ENCODE measurements around the gene CAMTA1. TPM values are rescaled to one million over a fixed set of nuclear protein-coding genes. Genes with fewer than 3 reads are reported as not detected.
A peak's percentile ranks its signal among the peaks of the same experiment; 100 is the strongest.

Gene CAMTA1
- total RNA-seq, 1 donor from 2014 or later = 99.0 TPM

DNA sequence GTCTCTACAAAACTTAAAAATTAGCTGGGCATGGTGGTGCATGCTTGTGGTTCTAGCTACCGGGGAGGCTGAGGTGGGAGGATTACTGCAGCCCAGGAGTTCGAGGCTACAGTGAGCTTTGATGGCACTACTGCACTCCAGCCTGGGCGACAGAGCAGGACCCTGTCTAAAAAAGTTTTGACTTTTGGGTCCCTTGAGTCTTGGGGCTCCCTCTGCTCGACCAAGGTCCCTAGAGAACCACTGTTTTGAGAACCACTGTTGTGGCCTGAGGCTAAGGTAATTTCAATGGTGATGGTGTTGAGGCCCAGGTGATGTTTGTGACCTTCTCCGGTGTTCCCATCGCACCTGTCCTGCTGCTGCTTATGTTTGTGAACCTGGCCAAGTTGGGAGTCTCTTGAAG lies 3.1 kb upstream of the CAMTA1 start:
- Mint-ChIP-seq H3K4me3 (ENCODE audit: low read depth) (no peak overlapping the region), H3K9me3 (ENCODE audit: low read depth) (no peaks in the 10 kb centered on the region), H3K36me3 (ENCODE audit: insufficient read depth) (no peaks in the 10 kb centered on the region), H3K27ac (no peak overlapping the region), H3K4me1 (ENCODE audit: low read depth) (peaks cover 19% of the 10 kb centered on the region), H3K27me3 (no peaks in the 10 kb centered on the region)
- TF ChIP-seq, protein P1, sequence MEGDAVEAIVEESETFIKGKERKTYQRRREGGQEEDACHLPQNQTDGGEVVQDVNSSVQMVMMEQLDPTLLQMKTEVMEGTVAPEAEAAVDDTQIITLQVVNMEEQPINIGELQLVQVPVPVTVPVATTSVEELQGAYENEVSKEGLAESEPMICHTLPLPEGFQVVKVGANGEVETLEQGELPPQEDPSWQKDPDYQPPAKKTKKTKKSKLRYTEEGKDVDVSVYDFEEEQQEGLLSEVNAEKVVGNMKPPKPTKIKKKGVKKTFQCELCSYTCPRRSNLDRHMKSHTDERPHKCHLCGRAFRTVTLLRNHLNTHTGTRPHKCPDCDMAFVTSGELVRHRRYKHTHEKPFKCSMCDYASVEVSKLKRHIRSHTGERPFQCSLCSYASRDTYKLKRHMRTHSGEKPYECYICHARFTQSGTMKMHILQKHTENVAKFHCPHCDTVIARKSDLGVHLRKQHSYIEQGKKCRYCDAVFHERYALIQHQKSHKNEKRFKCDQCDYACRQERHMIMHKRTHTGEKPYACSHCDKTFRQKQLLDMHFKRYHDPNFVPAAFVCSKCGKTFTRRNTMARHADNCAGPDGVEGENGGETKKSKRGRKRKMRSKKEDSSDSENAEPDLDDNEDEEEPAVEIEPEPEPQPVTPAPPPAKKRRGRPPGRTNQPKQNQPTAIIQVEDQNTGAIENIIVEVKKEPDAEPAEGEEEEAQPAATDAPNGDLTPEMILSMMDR (IDR thresholded peaks at IDR 0.05; ENCODE audit: unreplicated experiment) = no peak
- no peak for DNase-seq (ENCODE audit: low spot score, unreplicated experiment)

DNA sequence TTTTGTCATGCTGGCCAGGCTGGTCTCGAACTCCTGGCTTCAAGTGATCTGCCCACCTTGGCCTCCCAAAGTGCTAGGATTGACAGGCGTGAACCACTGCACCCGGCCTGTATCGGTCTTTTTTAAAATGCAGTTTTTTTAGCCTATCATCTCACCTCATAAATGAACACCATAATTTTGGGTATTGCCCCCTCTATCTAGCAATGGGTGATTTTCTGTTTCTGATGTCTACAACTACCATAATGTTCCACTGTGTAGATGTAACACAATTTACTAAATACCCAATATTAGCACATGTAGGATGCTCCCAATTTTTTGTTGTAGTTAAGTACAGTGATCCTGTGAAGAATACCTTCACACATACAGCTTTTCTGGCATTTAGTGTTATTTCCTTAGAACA lies 2.0 kb upstream of the CAMTA1 start:
- H3K27ac Mint-ChIP-seq = peak overlapping the region; percentile 98
- no peaks in the 10 kb centered on the region for H3K27me3 Mint-ChIP-seq
- H3K36me3 Mint-ChIP-seq (ENCODE audit: insufficient read depth) = no peaks in the 10 kb centered on the region
- H3K9me3 Mint-ChIP-seq (ENCODE audit: low read depth) = no peaks in the 10 kb centered on the region
- DNase-seq (ENCODE audit: low spot score, unreplicated experiment) = no peak
- peak overlapping the region; percentile 86 for H3K4me3 Mint-ChIP-seq (ENCODE audit: low read depth)
- peaks cover 22% of the 10 kb centered on the region for H3K4me1 Mint-ChIP-seq (ENCODE audit: low read depth)
- TF ChIP-seq, protein P1 (IDR thresholded peaks at IDR 0.05; ENCODE audit: unreplicated experiment) = no peak

DNA sequence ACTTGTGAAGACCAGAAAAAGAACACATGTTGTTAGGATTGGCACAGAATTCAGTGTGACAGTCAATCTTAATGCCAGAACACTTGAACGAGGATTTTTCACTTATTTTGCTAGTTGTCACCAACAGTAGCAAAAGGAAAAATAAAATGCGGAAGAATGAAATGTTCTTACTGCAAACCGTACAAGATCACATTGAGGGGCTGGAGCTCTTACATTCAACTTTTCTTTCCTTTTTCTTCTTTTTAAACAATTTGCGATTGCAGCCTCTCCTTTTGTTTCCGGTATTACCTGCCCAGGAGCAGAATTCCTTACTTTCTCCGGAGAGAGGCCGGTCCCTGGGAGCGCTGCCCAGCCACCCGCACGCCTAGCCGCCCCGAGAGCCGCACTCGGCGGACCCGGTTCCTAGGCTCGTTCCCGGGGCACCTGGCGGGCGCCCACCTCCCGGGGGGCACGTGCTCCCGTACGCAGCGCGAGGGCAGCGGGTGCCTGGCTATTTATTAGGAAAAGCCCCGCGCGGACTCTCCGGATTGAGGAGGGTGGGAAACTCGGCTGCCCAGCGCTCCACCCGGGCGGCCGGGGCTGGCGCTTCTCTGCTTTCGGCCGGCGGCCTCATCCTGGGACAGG lies 1.2 kb upstream of the CAMTA1 start:
- peak overlapping the region; percentile 86 for H3K4me3 Mint-ChIP-seq (ENCODE audit: low read depth)
- H3K9me3 Mint-ChIP-seq (ENCODE audit: low read depth) = no peaks in the 10 kb centered on the region
- H3K36me3 Mint-ChIP-seq (ENCODE audit: insufficient read depth) = peaks cover 2% of the 10 kb centered on the region
- H3K27me3 Mint-ChIP-seq = no peaks in the 10 kb centered on the region
- peaks cover 23% of the 10 kb centered on the region for H3K4me1 Mint-ChIP-seq (ENCODE audit: low read depth)
- TF ChIP-seq, protein P1 (IDR thresholded peaks at IDR 0.05; ENCODE audit: unreplicated experiment) = no peak
- DNase-seq (ENCODE audit: low spot score, unreplicated experiment) = no peak
- peak overlapping the region; percentile 98 for H3K27ac Mint-ChIP-seq

DNA sequence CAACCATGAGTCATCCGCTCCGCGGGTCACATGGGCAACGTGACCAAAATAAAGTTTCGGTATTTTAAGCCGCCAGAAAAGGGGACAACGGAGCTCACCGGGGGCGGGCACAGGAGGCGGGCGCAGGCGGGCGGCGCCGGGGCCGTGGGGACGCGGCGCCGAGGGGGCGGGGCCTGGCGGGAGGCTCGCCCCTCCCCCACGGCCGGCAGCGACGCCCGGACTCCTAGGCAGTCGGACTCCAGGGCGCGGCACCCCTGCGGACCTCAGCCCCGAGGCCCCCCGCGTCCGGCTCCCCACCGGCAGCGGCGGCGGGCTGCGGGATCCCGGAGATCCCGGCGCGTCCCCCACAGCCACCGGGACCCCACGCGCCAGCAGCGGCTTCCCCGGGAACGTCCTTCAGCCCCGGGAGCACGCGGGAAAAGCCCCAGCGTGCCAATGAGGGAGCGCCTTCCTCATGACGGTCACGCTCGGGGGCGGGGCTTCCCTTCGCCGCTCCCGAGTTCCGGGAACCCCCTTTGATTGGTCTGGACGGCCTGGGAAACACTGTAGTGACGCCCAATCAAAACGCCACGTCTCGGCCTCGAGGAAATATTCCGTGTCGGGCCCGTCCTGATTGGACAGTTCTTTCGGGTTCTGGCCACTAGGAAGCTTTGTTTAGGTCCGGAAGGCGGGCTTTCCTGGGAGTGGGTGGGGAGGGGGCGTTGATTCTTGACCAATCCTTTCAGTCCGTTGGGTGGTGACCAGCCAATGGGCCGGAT lies 515 bp upstream of the CAMTA1 start:
- peak; percentile 99 for DNase-seq (ENCODE audit: low spot score, unreplicated experiment)
- no peaks in the 10 kb centered on the region for H3K27me3 Mint-ChIP-seq
- H3K9me3 Mint-ChIP-seq (ENCODE audit: low read depth) = no peaks in the 10 kb centered on the region
- peaks cover 28% of the 10 kb centered on the region for H3K4me1 Mint-ChIP-seq (ENCODE audit: low read depth)
- peak overlapping the region; percentile 86 for H3K4me3 Mint-ChIP-seq (ENCODE audit: low read depth)
- TF ChIP-seq, protein P1 (IDR thresholded peaks at IDR 0.05; ENCODE audit: unreplicated experiment) = no peak
- H3K36me3 Mint-ChIP-seq (ENCODE audit: insufficient read depth) = peaks cover 2% of the 10 kb centered on the region
- H3K27ac Mint-ChIP-seq = peak overlapping the region; percentile 98

DNA sequence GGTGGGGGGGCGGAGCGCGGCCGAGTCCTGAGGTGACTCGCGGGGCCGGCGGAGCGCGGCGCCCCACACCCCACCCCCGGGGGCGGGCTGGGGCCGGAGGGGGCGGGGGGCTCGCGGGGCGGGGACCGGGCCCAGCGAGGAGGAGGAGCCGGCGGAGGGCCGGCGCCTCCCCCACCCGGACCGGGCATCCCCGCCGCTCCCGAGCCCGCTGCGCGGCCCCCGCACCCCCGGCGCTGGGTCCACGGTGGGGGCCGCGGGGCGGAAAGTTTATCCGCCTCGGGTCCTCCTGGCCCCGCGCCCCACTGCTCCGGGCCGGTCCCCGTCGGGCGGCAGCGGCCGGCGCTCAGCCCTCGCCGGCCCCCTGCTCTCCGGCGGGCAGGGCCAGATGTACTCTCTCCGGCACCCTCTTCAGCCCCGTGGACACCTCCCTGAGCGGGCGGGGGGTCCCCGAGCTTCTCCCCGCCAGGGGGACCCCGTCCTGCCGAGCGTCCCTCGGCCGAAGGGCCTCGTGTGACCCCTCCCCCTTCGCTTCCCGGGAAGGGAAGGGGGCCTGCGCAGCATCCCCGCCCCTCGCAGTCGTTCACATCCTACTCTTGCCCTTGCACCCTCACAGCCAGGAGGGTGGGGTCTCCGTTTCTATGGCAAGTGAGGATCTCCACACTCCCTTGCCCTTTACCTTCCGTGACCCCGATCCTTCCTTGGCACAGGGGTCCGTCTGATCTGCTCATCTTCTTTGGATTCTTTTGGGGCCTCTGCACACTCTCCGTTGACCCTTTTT lies 663 bp downstream of the CAMTA1 start:
- Mint-ChIP-seq H3K4me3 (ENCODE audit: low read depth) (peak overlapping the region; percentile 85), H3K36me3 (ENCODE audit: insufficient read depth) (peaks cover 2% of the 10 kb centered on the region), H3K4me1 (ENCODE audit: low read depth) (peaks cover 30% of the 10 kb centered on the region), H3K9me3 (ENCODE audit: low read depth) (no peaks in the 10 kb centered on the region), H3K27me3 (no peaks in the 10 kb centered on the region), H3K27ac (peak overlapping the region; percentile 95)
- peak; percentile 47 for DNase-seq (ENCODE audit: low spot score, unreplicated experiment)
- TF ChIP-seq, protein P1 (IDR thresholded peaks at IDR 0.05; ENCODE audit: unreplicated experiment) = peak; percentile 48

All from progenitor cell of endocrine pancreas (in vitro differentiated cells).